ENCODE measurements around the gene C6orf47.

C6orf47 gene

DNA sequence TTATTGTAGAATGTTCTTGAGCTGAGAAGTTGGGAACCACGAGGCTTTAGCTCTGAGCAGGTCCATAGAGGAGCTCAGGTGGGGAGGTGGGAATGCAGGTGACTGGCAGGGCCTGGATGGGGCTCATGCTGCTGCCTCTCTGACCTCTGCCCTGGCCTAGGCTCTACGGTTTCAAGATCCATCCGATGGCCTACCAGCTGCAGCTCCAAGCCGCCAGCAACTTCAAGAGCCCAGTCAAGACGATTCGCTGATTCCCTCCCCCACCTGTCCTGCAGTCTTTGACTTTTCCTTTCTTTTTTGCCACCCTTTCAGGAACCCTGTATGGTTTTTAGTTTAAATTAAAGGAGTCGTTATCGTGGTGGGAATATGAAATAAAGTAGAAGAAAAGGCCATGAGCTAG lies 9.1 kb upstream of the C6orf47 start, which contains the start of gene LY6G5B:
Gene LY6G5B, plus strand, starts transcription at position 301 of the 400 bp plus-strand sequence. CDS start 975 bp downstream, outside the sequence.
- Histone ChIP-seq H3F3A (ENCODE audit: insufficient read depth, low read length) (no peaks in the 10 kb centered on the region), H3K4me1 (ENCODE audit: insufficient read depth, low read length, severe bottlenecking) (peaks cover 7% of the 10 kb centered on the region), H2AFZ (ENCODE audit: low read length) (no peak within 1 kb of the TSS), H3K4me3 (ENCODE audit: low read depth, low read length, poor library complexity, severe bottlenecking) (no peak within 1 kb of the TSS), H3K36me3 (ENCODE audit: insufficient read depth, low read length) (peaks cover 76% of the 10 kb centered on the region), H3K27ac (ENCODE audit: low read depth, low read length, poor library complexity, severe bottlenecking) (no peak within 1 kb of the TSS), H3K4me2 (ENCODE audit: low read length) (no peak within 1 kb of the TSS), H3K79me2 (ENCODE audit: insufficient read depth, low read length) (peaks cover 10% of the 10 kb centered on the region), H3K9me2 (ENCODE audit: low read depth, low read length) (no peaks in the 10 kb centered on the region), H4K20me1 (ENCODE audit: insufficient read depth, low read length) (no peaks in the 10 kb centered on the region), H3K9ac (ENCODE audit: low read length) (no peak within 1 kb of the TSS), H3K9me3 (ENCODE audit: low read length) (no peaks in the 10 kb centered on the region), H3K27me3 (ENCODE audit: insufficient read depth, low read length) (no peaks in the 10 kb centered on the region)
- TF ChIP-seq EZH2 (IDR thresholded peaks at IDR 0.05; ENCODE audit: borderline replicate concordance, low read length), result no peak
- TF ChIP-seq, protein P1, sequence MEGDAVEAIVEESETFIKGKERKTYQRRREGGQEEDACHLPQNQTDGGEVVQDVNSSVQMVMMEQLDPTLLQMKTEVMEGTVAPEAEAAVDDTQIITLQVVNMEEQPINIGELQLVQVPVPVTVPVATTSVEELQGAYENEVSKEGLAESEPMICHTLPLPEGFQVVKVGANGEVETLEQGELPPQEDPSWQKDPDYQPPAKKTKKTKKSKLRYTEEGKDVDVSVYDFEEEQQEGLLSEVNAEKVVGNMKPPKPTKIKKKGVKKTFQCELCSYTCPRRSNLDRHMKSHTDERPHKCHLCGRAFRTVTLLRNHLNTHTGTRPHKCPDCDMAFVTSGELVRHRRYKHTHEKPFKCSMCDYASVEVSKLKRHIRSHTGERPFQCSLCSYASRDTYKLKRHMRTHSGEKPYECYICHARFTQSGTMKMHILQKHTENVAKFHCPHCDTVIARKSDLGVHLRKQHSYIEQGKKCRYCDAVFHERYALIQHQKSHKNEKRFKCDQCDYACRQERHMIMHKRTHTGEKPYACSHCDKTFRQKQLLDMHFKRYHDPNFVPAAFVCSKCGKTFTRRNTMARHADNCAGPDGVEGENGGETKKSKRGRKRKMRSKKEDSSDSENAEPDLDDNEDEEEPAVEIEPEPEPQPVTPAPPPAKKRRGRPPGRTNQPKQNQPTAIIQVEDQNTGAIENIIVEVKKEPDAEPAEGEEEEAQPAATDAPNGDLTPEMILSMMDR (IDR thresholded peaks at IDR 0.05; ENCODE audit: low read length), result no peak

DNA sequence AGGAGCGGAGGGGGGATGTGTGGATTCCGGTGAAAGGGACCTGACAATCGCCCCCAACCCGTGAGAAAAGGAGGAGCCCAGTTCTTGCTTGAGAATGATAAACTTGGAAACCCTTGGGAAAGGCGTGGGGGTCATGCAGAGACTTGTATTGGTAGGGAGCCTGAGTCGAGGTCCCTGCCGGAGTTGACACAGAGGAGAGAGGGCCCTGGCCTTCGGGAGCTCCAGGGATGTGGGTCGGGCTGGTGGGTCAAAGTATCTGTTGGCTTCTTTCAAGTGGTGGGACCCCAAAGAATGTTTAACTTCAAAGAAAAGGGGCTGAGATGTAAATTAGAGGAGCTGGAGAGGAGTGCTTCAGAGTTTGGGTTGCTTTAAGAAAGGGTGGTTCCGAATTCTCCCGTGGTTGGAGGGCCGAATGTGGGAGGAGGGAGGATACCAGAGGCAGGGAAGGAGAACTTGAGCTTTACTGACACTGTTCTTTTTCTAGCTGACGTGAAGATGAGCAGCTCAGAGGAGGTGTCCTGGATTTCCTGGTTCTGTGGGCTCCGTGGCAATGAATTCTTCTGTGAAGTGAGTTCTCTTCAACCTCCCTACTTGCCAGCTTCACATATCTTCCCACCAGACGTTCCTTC lies 5.9 kb upstream of the C6orf47 start:
- peaks cover 35% of the 10 kb centered on the region for H3K4me1 ChIP-seq (ENCODE audit: insufficient read depth, low read length, severe bottlenecking)
- TF ChIP-seq, protein P1 (IDR thresholded peaks at IDR 0.05; ENCODE audit: low read length), result no peak
- no peak for TF ChIP-seq EZH2 (IDR thresholded peaks at IDR 0.05; ENCODE audit: borderline replicate concordance, low read length)
- H3K27me3 ChIP-seq (ENCODE audit: insufficient read depth, low read length), result no peaks in the 10 kb centered on the region
- peaks cover 72% of the 10 kb centered on the region for H3K36me3 ChIP-seq (ENCODE audit: insufficient read depth, low read length)
- H3K4me2 ChIP-seq (ENCODE audit: low read length), result peak overlapping the region; percentile 99
- no peak overlapping the region for H2AFZ ChIP-seq (ENCODE audit: low read length)
- H3F3A ChIP-seq (ENCODE audit: insufficient read depth, low read length), result no peaks in the 10 kb centered on the region
- H3K9ac ChIP-seq (ENCODE audit: low read length), result peak overlapping the region; percentile 99
- peaks cover 21% of the 10 kb centered on the region for H3K79me2 ChIP-seq (ENCODE audit: insufficient read depth, low read length)
- peak overlapping the region; percentile 97 for H3K27ac ChIP-seq (ENCODE audit: low read depth, low read length, poor library complexity, severe bottlenecking)
- H3K4me3 ChIP-seq (ENCODE audit: low read depth, low read length, poor library complexity, severe bottlenecking), result peak overlapping the region; percentile 100
- no peaks in the 10 kb centered on the region for H3K9me3 ChIP-seq (ENCODE audit: low read length)
- no peaks in the 10 kb centered on the region for H4K20me1 ChIP-seq (ENCODE audit: insufficient read depth, low read length)
- H3K9me2 ChIP-seq (ENCODE audit: low read depth, low read length), result no peaks in the 10 kb centered on the region

DNA sequence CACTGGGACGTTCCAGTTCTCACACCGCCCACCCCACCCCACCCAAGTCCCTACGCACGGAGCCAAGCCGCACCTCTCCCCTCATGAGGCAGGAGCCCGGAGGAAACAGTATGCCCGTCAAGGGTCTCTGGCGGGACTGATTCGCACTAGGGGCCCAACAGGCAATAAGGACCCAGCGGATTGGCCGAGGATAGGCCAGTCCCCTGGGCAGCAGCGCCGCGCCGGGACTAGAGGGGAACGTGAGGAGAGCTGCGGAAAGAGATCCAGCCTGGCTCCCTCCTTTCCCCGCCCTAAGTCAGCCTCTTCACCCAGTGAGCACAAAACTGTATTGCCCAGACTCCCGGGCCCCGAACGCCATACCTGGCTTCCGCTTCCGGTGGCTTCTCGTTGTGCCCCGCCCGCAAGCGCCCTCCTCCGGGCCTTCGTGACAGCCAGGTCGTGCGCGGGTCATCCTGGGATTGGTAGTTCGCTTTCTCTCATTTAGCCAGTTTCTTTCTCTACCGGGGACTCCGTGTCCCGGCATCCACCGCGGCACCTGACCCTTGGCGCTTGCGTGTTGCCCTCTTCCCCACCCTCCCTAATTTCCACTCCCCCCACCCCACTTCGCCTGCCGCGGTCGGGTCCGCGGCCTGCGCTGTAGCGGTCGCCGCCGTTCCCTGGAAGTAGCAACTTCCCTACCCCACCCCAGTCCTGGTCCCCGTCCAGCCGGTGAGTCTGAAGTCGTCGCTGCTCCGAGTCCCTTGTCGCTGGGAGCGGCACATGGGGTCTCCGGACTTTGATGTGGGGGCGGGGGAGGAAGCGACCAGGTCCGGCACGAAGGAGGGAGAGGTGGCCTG lies 5.1 kb upstream of the C6orf47 start, which contains the start of gene CSNK2B:
Gene CSNK2B, plus strand, starts transcription at position 580 of the 836 bp plus-strand sequence. CDS start 752 bp downstream, outside the sequence.
- Histone ChIP-seq H3K36me3 (ENCODE audit: insufficient read depth, low read length) (peaks cover 64% of the 10 kb centered on the region), H3K79me2 (ENCODE audit: insufficient read depth, low read length) (peaks cover 21% of the 10 kb centered on the region), H3K4me3 (ENCODE audit: low read depth, low read length, poor library complexity, severe bottlenecking) (peak within 1 kb of the TSS; percentile 100), H3K27me3 (ENCODE audit: insufficient read depth, low read length) (no peaks in the 10 kb centered on the region), H3K9ac (ENCODE audit: low read length) (peak within 1 kb of the TSS; percentile 99), H3K4me1 (ENCODE audit: insufficient read depth, low read length, severe bottlenecking) (peaks cover 42% of the 10 kb centered on the region), H3K9me2 (ENCODE audit: low read depth, low read length) (no peaks in the 10 kb centered on the region), H3K4me2 (ENCODE audit: low read length) (peak within 1 kb of the TSS; percentile 99), H3F3A (ENCODE audit: insufficient read depth, low read length) (no peaks in the 10 kb centered on the region), H3K9me3 (ENCODE audit: low read length) (no peaks in the 10 kb centered on the region), H3K27ac (ENCODE audit: low read depth, low read length, poor library complexity, severe bottlenecking) (peak within 1 kb of the TSS; percentile 97), H2AFZ (ENCODE audit: low read length) (no peak within 1 kb of the TSS), H4K20me1 (ENCODE audit: insufficient read depth, low read length) (no peaks in the 10 kb centered on the region)
- TF ChIP-seq, protein P1 (IDR thresholded peaks at IDR 0.05; ENCODE audit: low read length), result no peak

Measured in OCI-LY1 (cell line).